Naive thymus-derived CD8-positive, alpha-beta T cell (primary cell): ENCODE results near the gene MEGF11. TPM values are rescaled to one million over a fixed set of nuclear protein-coding genes. Genes with fewer than 3 reads are reported as not detected.
A peak's percentile ranks its signal among the peaks of the same experiment; 100 is the strongest.

Source experiments
- ATAC-seq, 2 donors: fragments of 150-1000 bp; cut with Tn5 transposase in 1 of 2; sonication (Bioruptor Pico), chemical (Tn5 transposase) in 1 of 2; 1 replicate in 1 of 2; 2 replicates in 1 of 2; pipeline ENCODE4 v1.10.0; 2021; ENCODE audit warnings: mild to moderate bottlenecking in 2 of 2, moderate library complexity in 2 of 2
- POLR2A ChIA-PET: fragments of 350-600 bp; sonication (Branson Sonifier 250); formaldehyde crosslinking; loops from one replicate; lab custom pipeline; 2021; ENCODE audit warnings: antibody characterized with exemption; lab: Charles Lee
- DNase-seq, 10 donors: peaks; one replicate each; pipeline versions ENCODE4 v3.0.0 to v3.0.0-alpha.2; 2020 to 2022
- H3K27ac Mint-ChIP-seq, 10 donors: one replicate each; pipeline ENCODE4 v1.8.0; 2020 to 2022; ENCODE audit warnings: mild to moderate bottlenecking in 10 of 10, mixed read lengths in 10 of 10, moderate library complexity in 4 of 10, inconsistent platforms in 1 of 10
- H3K27me3 Mint-ChIP-seq, 5 donors: one replicate each; pipeline ENCODE4 v1.8.0; 2021 to 2022; ENCODE audit warnings: mixed read lengths in 5 of 5
- H3K36me3 Mint-ChIP-seq, 3 donors: one replicate each; pipeline ENCODE4 v1.8.0; 2020 to 2022; ENCODE audit warnings: mixed read lengths in 3 of 3, mild to moderate bottlenecking in 2 of 3, inconsistent platforms in 1 of 3
- H3K4me1 Mint-ChIP-seq, 4 donors: one replicate each; pipeline ENCODE4 v1.8.0; 2021 to 2022; ENCODE audit warnings: mixed read lengths in 4 of 4
- H3K4me3 Mint-ChIP-seq, 10 donors: one replicate each; pipeline ENCODE4 v1.8.0; 2020 to 2022; ENCODE audit warnings: mild to moderate bottlenecking in 10 of 10, mixed read lengths in 10 of 10, moderate library complexity in 6 of 10, inconsistent platforms in 1 of 10
- H3K9me3 Mint-ChIP-seq, 9 donors: one replicate each; pipeline ENCODE4 v1.8.0; 2020 to 2022; ENCODE audit warnings: mixed read lengths in 9 of 9, mild to moderate bottlenecking in 3 of 9, inconsistent platforms in 1 of 9, moderate library complexity in 1 of 9
- polyA plus RNA-seq, 3 donors: library from polyadenylated mRNA; unstranded; fragments of 300-500 nt; fragmentation: Illumina TruSeq; gene quantifications; one replicate each; pipeline ENCODE4 v1.2.3, GENCODE V29; 2021
- total RNA-seq, 8 experiments: library from RNA in 2 of 8; stranded (reverse) in 2 of 8; gene quantifications; one replicate each; pipeline ENCODE4 v1.2.3 and lab custom pipeline; 2021 to 2026

The MEGF11 gene
- total and polyA plus RNA-seq, 5 experiments from 2014 or later: not detected

DNA sequence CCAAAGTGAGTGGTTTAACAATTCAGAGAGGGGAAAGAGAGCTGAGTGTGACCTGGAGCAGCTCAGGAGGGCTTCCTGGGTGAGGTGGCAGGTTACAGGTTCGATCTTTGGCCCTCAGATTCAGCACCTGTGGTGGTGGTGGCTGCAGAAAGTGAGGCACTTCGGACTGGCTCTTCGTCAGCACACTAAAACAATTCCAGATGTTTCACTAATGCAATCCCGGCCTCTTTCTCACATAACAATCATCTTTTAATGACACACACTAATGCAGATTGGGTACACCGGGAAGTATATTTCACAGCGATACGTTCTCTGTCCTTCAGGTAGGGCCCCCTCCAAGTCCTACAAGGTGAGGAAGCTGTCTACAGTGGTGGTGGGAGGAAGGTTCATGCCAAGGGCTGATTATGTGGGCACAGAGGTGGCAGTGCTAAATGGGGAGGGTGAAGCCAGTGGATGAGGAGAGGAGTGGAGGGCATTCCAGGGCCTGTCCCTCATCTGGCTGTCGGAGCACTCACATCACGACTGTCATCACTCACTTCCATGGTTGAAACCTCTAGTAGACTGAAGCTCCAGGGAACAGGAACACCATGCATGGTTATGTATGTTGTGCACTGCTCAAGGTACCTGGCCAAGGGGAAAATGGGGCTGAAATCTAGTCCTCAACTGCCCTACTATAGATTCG, 213.2 kb downstream of the MEGF11 start:
- no peak for ATAC-seq
- POLR2A ChIA-PET: no interaction called here
- Mint-ChIP-seq H3K36me3 (peaks cover 0 to 2% (median 0%) of the 10 kb centered on the region in 3 donors), H3K4me3 (peak overlapping the region in 1 of 10 donors; percentile 45), H3K9me3 (peaks cover 0 to 3% (median 0%) of the 10 kb centered on the region in 9 donors), H3K4me1 (no peaks in the 10 kb centered on the region), H3K27ac (peak overlapping the region in 1 of 10 donors; percentile 7), H3K27me3 (peaks cover 9 to 43% (median 28%) of the 10 kb centered on the region in 5 donors)
- no peak for DNase-seq

DNA sequence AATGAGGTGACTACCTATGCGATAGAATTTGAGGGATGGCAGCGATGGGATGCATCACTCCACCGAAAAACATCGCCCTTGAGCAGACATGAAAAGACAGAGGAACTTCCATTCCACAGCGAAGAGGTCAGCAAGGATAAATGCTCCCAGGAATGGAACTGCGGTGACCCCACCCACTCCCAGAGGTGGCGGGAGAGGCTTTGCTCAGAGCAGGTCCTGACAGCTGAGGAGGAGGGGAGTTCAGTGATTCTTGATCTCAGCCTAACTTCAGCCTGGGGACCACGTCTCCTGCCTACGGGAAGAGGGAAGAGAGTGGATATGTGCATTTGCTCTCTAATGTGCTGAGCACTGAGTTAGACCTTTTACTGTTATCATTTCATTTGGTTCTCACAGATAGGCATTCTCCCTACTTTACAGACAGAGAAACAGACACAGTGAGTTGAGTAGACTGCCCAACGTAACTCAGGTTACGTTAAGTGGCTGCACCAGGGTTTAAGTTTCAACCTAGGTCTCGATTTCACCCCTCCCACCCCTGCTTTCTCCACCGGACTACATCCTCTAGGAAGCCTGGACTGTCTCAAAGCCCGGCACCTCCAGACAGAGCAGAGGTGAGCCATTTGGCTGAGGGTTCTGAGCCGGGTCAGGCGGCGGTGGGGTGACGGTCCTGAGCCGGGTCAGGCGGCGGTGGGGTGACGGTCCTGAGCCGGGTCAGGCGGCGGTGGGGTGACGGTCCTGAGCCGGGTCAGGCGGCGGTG, 214.3 kb downstream of the MEGF11 start:
- ATAC-seq (no peak), DNase-seq (no peak)
- peaks cover 0 to 12% (median 0%) of the 10 kb centered on the region in 9 donors for H3K9me3 Mint-ChIP-seq
- peaks cover 10 to 45% (median 30%) of the 10 kb centered on the region in 5 donors for H3K27me3 Mint-ChIP-seq
- H3K4me3 Mint-ChIP-seq: no peak overlapping the region
- POLR2A ChIA-PET: no interaction called here
- no peak overlapping the region for H3K27ac Mint-ChIP-seq
- H3K36me3 Mint-ChIP-seq: peaks cover 0 to 7% (median 0%) of the 10 kb centered on the region in 3 donors
- H3K4me1 Mint-ChIP-seq: no peaks in the 10 kb centered on the region

DNA sequence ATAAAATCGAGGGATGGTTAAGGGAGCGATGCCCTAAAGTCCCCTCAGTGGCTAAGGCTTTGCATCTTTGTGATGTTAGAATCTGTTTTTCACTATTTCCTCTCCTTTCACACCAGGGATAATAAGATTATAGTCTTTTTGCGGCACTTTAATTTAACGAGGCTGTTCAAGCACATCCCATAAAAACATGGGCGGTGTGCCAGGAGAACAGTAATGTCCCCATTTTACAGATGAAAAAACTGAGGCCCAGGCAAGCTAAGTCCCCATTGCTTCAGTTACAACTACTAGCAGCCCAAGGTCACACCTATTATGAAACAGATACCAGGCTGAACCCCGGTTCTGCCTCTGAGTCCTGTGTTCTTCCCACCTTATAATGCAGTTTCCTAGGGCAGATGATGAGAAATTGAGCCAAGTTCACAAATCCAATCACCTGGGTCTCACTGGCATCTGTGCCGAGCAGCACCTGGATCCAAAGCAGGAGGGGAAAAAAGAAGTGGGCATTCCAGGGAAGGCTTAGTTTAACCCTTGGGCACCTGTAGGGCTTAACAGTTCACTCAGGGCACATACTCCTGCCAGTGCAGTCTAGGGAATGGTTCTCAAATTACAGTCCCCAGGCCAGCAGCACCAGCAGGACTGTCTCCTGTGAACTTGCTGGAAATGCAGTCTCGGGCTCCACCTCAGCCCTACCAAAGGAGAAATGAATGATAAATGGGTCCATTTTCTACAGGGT, 215.0 kb downstream of the MEGF11 start:
- Mint-ChIP-seq H3K9me3 (peaks cover 0 to 12% (median 0%) of the 10 kb centered on the region in 9 donors), H3K4me1 (no peaks in the 10 kb centered on the region), H3K36me3 (peaks cover 0 to 7% (median 0%) of the 10 kb centered on the region in 3 donors), H3K27me3 (peaks cover 10 to 44% (median 30%) of the 10 kb centered on the region in 5 donors), H3K27ac (no peak overlapping the region), H3K4me3 (no peak overlapping the region)
- ATAC-seq (no peak), DNase-seq (no peak)
- POLR2A ChIA-PET: no interaction called here

DNA sequence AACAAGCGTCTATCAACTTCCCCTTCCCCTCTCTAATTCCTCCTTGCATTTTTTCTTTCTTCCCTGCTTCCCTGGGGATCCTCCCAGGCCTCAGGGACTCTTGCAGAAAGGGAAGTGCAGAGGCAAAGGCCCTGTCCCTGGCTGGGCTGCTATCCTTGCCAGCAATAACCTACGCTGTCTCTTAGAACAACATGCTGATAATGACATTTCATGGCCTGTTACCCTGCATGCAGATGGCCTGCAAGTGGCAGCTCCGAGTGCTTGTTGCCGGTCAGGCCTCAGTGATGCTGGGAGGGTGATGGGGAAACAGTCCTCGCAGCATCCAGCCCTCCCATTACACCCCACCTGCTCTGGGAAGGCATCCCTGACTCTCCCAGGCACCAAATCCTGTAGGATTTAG, 216.7 kb downstream of the MEGF11 start:
- DNase-seq (no peak), ATAC-seq (no peak)
- POLR2A ChIA-PET: no interaction called here
- H3K9me3 Mint-ChIP-seq: peaks cover 0 to 25% (median 10%) of the 10 kb centered on the region in 9 donors
- H3K36me3 Mint-ChIP-seq: peaks cover 0 to 15% (median 0%) of the 10 kb centered on the region in 3 donors
- no peak overlapping the region for H3K4me3 Mint-ChIP-seq
- H3K4me1 Mint-ChIP-seq: no peaks in the 10 kb centered on the region
- H3K27me3 Mint-ChIP-seq: peaks cover 10 to 44% (median 36%) of the 10 kb centered on the region in 5 donors
- no peak overlapping the region for H3K27ac Mint-ChIP-seq

DNA sequence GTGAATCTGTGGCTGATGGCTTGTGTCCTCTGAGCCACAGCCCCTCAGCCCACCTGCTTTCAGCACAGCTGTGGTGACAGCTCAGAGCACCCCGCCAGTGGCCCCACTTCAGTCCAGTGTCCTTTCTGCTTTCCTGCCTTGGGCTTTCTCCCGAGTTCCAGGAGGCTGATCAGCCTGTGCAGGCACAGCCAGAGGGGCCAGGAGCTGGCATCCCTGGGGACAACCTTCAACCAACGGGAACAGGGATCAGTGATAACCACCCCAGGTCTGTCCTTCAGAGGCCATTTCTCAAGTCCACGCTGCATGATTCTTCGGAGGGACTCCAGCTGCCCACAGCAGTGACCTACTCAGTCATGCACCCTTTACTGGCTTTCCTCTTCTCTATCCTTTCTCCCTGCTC, 217.6 kb downstream of the MEGF11 start:
- Mint-ChIP-seq H3K9me3 (peaks cover 0 to 32% (median 16%) of the 10 kb centered on the region in 9 donors), H3K4me1 (no peaks in the 10 kb centered on the region), H3K4me3 (no peak overlapping the region), H3K36me3 (peaks cover 0 to 19% (median 0%) of the 10 kb centered on the region in 3 donors), H3K27me3 (peaks cover 10 to 44% (median 39%) of the 10 kb centered on the region in 5 donors), H3K27ac (no peak overlapping the region)
- POLR2A ChIA-PET: no interaction called here
- no peak for DNase-seq
- ATAC-seq: no peak

DNA sequence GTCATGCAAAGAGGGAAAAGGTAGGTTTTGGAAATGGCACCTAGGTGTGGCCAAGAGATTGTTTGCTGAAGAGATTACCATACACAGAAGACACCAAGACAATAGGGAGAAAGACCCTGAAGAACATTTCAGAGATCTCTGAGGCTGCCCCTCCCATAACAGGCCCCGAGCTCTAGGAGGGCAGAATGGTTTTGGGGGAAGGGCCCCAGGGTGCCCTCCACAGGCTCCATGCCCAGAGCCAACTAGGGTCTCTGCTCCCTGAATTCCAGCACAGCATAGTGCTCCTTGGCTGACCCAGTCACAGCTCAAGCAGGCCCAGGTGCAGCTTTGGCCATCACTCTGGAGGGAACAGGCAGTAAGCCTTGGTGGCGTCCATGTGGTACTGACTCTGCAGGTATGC, 220.4 kb downstream of the MEGF11 start:
- POLR2A ChIA-PET: no interaction called here
- ATAC-seq (no peak), DNase-seq (no peak)
- H3K9me3 Mint-ChIP-seq: peaks cover 0 to 32% (median 16%) of the 10 kb centered on the region in 9 donors
- peaks cover 0 to 19% (median 0%) of the 10 kb centered on the region in 3 donors for H3K36me3 Mint-ChIP-seq
- peaks cover 8 to 39% (median 24%) of the 10 kb centered on the region in 5 donors for H3K27me3 Mint-ChIP-seq
- H3K4me1 Mint-ChIP-seq: no peaks in the 10 kb centered on the region
- H3K4me3 Mint-ChIP-seq: no peak overlapping the region
- H3K27ac Mint-ChIP-seq: no peak overlapping the region

DNA sequence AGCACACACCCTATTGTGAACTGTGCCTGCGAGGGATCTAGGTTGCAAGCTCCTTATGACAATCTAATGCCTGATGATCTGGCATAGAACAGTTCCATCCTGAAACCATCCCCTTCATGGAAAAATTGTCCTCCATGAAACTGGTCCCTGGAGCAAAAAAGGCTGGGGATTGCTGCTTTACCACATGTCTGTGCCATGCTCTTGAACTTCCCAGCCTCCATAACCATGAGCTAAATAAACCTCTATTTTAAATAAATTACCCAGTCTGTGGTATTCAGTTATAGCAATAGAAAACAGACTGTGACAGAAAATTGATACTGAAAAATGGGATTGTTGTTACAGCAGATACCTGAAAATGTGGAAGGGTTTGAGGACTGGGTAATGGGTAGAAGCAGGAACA, 221.5 kb downstream of the MEGF11 start:
- peaks cover 6 to 36% (median 22%) of the 10 kb centered on the region in 5 donors for H3K27me3 Mint-ChIP-seq
- peaks cover 0 to 5% (median 0%) of the 10 kb centered on the region in 4 donors for H3K4me1 Mint-ChIP-seq
- H3K27ac Mint-ChIP-seq: no peak overlapping the region
- ATAC-seq: no peak
- peaks cover 0 to 19% (median 0%) of the 10 kb centered on the region in 3 donors for H3K36me3 Mint-ChIP-seq
- no peak for DNase-seq
- H3K9me3 Mint-ChIP-seq: peaks cover 0 to 32% (median 16%) of the 10 kb centered on the region in 9 donors
- POLR2A ChIA-PET: no interaction called here
- H3K4me3 Mint-ChIP-seq: no peak overlapping the region

DNA sequence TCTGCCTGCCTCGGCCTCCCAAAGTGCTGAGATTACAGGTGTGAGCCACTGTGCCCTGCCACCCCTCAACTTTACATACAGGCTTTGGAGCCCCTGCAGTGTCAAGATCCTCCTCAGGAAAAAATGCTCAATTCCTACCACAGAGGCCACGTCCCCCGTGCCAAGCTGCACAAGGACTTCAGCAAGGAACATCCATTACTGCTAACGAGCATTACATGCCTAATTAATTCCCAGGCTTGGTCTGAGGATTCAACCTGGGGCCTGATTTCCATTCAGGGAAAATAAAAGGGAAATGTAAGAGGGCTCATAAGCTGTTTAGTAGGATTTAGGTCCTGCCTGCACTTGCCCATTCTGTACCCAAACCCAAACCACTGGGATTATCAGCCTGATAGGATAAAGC, 222.9 kb downstream of the MEGF11 start:
- ATAC-seq: no peak
- no peak overlapping the region for H3K27ac Mint-ChIP-seq
- peaks cover 6 to 26% (median 12%) of the 10 kb centered on the region in 5 donors for H3K27me3 Mint-ChIP-seq
- POLR2A ChIA-PET: no interaction called here
- peaks cover 0 to 19% (median 0%) of the 10 kb centered on the region in 3 donors for H3K36me3 Mint-ChIP-seq
- H3K4me1 Mint-ChIP-seq: peaks cover 0 to 5% (median 0%) of the 10 kb centered on the region in 4 donors
- no peak for DNase-seq
- H3K4me3 Mint-ChIP-seq: no peak overlapping the region
- H3K9me3 Mint-ChIP-seq: peaks cover 0 to 32% (median 16%) of the 10 kb centered on the region in 9 donors

DNA sequence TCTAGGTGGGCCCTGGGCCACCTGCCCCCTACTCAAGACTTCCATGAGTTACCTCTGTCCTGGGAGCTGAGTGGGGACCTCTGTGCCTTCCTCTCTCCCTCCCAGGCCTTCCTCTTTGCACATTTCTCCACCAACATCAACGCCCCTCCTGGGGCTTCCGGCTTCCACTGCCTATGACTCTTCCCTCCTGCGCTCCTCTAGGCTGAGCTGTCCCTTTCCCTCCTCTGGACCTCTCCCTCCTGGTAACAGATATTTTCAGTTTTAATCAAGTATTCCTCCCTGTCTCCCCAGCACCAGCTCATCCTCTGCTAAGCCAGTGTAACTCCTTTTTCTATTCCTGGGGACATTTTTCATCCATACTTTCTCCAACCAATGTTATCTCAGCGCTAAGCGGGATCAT, 223.9 kb downstream of the MEGF11 start:
- DNase-seq (no peak), ATAC-seq (no peak)
- Mint-ChIP-seq H3K9me3 (peaks cover 0 to 23% (median 16%) of the 10 kb centered on the region in 9 donors), H3K4me1 (peaks cover 0 to 5% (median 0%) of the 10 kb centered on the region in 4 donors), H3K4me3 (no peak overlapping the region), H3K36me3 (peaks cover 0 to 12% (median 0%) of the 10 kb centered on the region in 3 donors), H3K27me3 (peaks cover 5 to 22% (median 12%) of the 10 kb centered on the region in 5 donors), H3K27ac (no peak overlapping the region)
- POLR2A ChIA-PET: no interaction called here

DNA sequence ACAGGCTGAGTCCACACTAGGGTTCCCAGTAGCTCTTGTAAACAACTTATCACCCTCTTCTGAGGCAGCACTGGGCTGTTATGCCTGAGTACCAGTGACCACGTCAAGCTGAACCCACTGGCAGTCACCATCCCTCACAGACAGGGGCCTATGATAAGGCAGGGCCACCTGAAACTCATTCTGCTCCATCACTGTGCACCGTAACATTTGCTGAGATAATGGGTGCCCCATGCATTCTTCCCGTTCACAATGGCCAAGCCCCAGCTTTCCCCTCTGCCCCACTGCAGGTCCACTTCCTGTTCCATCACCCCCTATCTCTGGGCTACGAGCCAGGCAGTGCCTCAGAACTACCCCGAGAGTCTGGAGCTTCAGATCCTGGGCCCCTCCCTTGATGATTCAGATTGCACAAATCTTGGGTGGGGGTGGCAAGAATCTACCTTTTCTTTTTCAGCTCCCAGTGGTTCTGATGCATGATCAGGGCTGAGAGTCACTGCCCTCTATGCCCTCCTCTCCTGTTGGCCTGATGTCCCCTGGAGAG, 226.2 kb downstream of the MEGF11 start:
- H3K27ac Mint-ChIP-seq: no peak overlapping the region
- ATAC-seq: no peak
- peaks cover 0 to 5% (median 0%) of the 10 kb centered on the region in 4 donors for H3K4me1 Mint-ChIP-seq
- peaks cover 0 to 12% (median 10%) of the 10 kb centered on the region in 9 donors for H3K9me3 Mint-ChIP-seq
- H3K4me3 Mint-ChIP-seq: no peak overlapping the region
- peaks cover 0 to 8% (median 0%) of the 10 kb centered on the region in 3 donors for H3K36me3 Mint-ChIP-seq
- H3K27me3 Mint-ChIP-seq: peaks cover 6 to 18% (median 17%) of the 10 kb centered on the region in 5 donors
- DNase-seq: no peak
- POLR2A ChIA-PET: no interaction called here

DNA sequence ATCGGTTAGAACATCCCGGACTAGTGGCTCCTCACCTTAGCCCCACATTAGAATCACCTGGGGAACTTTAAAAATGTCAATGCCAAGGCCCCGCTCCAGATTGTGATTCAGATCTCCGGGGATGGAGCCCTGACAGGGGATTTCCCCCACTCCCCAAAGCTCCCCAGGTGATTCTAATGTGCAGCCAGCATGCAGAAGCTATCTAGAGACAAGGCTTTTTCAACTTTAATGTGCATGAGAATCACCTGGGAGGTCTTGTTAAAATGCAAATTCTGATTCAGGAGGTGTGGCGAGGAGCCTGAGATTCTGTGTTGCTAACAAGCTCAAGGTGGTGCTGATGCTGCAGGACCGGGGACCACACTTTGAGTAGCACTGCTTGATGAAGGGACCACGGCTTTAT, 227.6 kb downstream of the MEGF11 start:
- POLR2A ChIA-PET: no interaction called here
- H3K9me3 Mint-ChIP-seq: no peaks in the 10 kb centered on the region
- H3K27ac Mint-ChIP-seq: no peak overlapping the region
- H3K36me3 Mint-ChIP-seq: no peaks in the 10 kb centered on the region
- ATAC-seq: no peak
- peaks cover 9 to 18% (median 15%) of the 10 kb centered on the region in 5 donors for H3K27me3 Mint-ChIP-seq
- no peak overlapping the region for H3K4me3 Mint-ChIP-seq
- no peak for DNase-seq
- H3K4me1 Mint-ChIP-seq: peaks cover 0 to 5% (median 0%) of the 10 kb centered on the region in 4 donors

DNA sequence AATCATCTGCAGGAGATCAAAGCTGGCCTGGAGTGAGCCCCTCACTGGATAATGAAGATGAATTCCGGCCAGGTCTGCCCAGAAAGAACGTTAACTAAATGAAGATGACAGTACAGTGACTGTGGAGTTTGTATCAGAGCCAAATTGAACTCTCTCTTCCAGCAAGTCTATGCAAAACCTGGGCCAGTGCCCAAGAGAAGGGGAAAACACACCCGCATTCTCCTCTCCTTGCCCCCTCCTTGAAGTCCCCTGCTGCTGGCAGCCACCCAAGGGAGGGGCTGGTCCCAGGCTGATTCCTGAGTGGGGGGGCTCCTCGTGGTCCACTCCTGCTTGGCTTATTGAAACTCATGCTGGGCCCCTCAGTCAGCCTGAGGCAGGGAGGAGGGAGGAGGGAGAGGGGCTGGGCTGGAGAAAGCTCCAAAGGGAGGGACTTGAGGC, 228.5 kb downstream of the MEGF11 start:
- Mint-ChIP-seq H3K4me1 (peaks cover 0 to 5% (median 0%) of the 10 kb centered on the region in 4 donors), H3K4me3 (no peak overlapping the region), H3K36me3 (no peaks in the 10 kb centered on the region), H3K27ac (no peak overlapping the region), H3K27me3 (peaks cover 7 to 22% (median 14%) of the 10 kb centered on the region in 5 donors), H3K9me3 (no peaks in the 10 kb centered on the region)
- no peak for ATAC-seq
- DNase-seq: no peak
- POLR2A ChIA-PET: no interaction called here
